ENCODE measurements around the gene CCNL1.
"Not testable (repeated sequence)": the region's sequence is repeated elsewhere in the genome, so short reads cannot be mapped to it uniquely, and the experiment has no call there.

CCNL1 gene

DNA sequence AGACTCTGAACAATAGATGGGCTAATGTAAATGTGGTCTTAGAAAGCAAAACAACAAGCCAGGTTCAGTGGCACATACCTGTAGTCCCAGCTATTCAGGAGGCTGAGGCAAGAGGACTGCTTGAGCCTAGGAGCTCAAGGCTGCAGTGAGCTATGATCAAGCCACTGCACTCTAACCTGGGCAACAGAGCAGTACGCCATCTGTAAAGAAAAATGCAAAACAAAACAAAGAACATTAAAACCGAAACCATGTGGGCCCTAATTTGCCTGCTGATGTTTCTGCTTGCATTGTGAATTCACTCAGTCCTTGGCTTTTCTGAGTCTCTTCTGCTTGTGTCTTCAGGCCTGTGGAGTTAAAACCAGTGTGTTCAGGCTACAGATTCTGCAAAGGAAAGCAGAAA, 56.7 kb downstream of the CCNL1 start:
- no peak for DNase-seq (ENCODE audit: low read depth)

DNA sequence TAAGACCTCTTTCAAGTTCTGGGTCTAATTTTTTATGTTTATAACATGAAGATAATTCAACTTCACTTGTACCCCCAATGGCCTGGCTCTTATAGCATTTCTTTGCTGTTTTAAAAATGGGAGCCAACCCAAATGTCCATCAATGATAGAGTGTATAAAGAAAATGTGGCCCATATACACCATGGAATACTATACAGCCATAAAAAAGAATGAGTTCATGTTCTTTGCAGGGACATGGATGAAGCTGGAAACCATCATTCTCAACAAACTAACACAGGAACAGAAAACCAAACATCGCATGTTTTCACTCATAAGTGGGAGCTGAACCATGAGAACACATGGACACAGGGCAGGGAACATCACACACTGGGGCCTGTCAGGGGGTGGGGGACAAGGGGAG, 57.4 kb downstream of the CCNL1 start:
- DNase-seq (ENCODE audit: low read depth) = not testable (repeated sequence)

DNA sequence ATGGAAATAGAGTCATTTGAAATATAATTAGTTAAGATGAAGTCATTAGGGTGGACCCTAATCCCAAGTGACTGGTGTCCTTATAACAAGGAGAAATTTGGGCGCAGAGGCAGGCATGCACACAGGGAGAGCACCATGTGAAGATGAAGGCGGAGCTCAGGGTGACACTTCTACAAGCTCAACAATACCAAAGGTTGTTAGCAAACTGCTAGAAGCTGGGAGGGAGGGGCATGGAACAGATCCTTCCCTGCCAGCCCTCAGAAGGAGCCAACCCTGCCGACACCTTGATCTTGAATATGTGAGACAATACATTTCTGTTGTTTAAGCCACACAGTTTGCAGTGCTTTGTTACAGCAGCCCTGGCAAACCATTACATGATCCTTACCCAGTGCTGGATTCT, 57.8 kb downstream of the CCNL1 start:
- no peak for DNase-seq (ENCODE audit: low read depth)

DNA sequence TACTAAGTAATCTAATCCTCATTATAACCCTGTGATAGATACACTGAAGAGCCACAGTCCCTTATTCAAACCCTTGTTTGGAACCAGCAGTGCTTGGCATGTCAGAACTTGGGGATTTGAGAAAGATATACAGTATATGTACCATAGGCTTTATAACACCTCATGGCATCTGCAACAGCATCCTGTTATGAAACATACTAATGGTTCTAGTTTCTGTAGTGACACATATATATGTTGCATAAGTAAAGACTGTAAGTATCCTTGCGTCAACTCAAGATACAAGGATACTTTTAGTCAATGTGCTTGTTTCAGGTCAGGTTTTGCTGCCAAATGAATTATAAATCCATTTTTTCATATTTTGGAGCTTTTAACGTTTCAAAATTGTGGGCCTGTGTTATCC, 58.5 kb downstream of the CCNL1 start:
- no peak for DNase-seq (ENCODE audit: low read depth)

DNA sequence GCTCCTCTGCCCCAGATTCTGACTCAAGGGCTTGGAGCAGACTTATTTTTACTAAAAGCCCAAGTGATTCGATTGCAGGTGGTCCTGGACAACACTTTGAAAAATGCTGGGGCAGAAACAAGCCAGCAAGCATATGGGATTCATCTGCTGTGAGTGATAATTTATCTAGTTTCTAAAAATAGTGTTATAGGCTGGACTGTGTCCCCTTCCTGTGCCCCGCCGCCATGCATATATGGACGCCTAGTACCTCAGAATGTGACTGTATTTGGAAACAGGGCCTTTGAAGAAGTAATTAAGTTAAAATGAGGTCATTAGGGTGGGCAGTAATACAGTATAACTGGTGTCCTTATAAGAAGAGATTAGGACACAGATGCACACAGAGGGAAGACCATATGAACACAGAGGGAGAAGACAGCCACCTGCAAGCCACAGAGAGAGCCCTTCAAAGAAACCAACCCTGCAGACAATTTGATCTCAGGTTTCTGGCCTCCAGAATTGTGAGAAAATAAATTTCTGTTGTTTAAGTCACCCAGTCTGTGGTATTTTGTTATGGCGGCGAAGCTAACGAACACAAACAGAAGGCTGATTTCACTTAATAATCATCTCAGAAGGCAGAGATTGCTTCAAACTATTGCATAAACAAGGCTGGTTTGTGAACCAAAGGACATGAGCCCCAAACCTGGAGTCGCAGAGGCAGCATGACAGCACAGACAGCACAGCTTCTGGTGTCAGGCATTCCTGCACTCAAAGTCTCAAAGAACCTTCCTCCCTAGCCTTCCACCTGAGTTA, 59.1 kb downstream of the CCNL1 start:
- DNase-seq (ENCODE audit: low read depth) = no peak

DNA sequence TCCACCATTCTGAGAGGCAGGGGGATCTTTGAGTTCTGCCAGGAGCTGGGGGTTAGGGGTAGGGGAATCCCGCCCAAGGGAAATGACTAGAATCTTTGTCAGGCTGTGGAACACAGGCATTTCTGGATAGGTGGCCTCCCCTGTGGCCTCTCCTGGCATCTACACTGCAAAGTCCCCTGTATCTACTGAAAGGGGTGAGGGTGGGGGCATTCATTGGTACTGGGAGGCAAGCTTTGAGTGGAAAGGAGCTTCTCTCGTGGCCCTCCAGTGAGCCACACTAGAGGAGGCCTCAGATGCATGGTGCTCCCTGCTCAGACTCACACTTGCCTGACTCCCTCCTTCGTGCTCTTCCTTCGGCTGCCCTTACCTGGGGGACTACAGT, 59.9 kb downstream of the CCNL1 start:
- no peak for DNase-seq (ENCODE audit: low read depth)

DNA sequence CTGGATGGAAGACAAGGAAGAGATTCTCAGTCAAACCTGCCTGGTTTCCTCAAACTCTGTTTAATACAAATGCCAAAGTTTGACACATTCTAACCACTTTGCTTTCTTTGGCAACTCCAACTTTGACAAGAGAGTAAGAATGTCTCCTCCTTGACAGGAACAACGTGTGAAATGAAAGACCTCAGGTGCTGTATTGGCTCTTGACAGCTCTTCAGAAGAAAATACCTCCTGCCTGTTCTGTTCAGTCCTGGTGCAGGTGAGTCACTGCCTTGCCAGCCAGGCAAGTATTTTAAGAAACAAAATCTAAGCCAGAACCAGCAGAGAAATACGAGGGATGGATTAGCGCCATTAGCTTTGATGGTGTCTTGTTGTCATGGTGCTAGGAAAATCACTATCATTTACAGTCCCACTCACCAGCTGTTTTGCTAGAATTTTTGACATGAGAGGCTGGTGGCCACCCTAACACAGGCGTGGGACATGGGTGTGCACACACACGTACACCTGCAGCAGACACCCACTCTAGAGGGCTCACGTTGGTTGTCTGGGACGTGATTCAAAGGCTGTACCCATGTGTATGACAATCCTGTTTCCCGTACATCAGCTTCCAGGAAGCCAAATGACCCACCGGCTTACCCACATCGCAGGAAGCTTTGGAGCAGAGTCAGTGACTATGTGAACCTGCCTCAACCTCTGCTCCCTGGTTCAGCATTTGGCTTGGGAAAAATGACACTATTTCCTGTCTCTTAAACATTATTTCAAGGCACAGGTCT, 60.4 kb downstream of the CCNL1 start:
- no peak for DNase-seq (ENCODE audit: low read depth)

DNA sequence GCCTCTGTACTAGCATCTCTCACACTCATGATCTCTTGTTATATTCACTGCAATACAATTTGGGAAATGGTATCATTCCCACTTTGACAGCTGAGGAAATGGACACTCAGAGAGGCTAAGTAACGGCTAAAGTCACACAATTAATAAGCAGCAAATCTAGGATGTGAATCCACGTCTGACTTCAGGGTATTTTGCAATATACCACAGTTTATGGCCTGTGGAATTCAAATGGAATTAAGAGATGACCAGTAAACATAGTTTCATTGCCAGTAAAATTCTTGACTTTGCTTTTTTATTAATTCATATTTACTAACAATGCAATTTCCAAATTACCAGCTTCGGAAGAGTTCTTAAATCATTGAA, 61.1 kb downstream of the CCNL1 start:
- DNase-seq (ENCODE audit: low read depth) = no peak

DNA sequence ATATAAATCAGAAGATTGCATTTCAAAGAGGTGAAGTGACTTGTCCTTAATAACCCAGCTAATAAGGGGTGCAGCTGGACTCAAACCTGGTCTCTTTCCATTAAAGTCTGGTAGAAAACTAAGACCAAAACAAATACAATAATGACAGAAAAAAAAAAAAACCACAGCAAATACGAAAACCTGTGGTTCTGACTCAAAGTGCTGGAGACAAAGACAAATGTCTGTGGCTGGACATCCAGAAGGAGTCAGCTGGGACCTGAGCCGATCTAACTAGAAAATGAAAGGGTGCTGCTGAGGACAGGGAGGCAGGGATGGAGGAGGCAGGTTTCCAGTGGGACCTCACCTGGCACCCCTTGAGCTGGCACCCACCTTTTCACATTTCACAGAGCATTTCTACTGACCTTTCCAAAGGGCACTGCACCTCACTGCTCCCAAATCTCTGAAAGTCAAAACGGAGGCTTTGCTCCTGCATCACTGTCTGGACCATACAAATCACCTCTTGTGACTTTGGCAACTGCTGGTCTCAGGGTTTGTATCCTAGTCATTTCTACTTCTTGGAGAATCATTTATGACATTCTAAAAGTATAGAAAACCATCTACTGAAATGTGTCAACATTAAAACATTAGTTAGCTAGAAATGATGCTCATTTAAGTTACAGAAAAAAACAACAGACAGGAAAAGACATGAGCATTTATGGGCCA, 61.7 kb downstream of the CCNL1 start:
- DNase-seq (ENCODE audit: low read depth) = no peak

All from HS-27A (cell line).